RKO (cell line): ENCODE measurements around the gene KCNJ3.

Experiments used
- DNase-seq: peaks from one replicate; pipeline ENCODE4 v3.0.0-alpha.2; 2016; ENCODE audit warnings: low spot score

KCNJ3 gene

GRCh38 chr2:154707994-154708575 is 9.6 kb downstream of the KCNJ3 start:
- DNase-seq, result no peak

GRCh38 chr2:154709215-154709614 is 10.7 kb downstream of the KCNJ3 start:
- DNase-seq, result no peak

GRCh38 chr2:154710078-154710477 is 11.6 kb downstream of the KCNJ3 start:
- DNase-seq, result no peak

- DNase-seq, result no peak
Measured at GRCh38 chr2:154710685-154711084, 12.2 kb downstream of the KCNJ3 start.

- no peak for DNase-seq
Measured at GRCh38 chr2:154713675-154714074, 15.2 kb downstream of the KCNJ3 start.

GRCh38 chr2:154720651-154721050 is 22.2 kb downstream of the KCNJ3 start:
- peak; percentile 18 for DNase-seq

GRCh38 chr2:154724194-154724797 is 25.8 kb downstream of the KCNJ3 start:
- DNase-seq, result no peak

- no peak for DNase-seq
Measured at GRCh38 chr2:154740361-154740760, 41.9 kb downstream of the KCNJ3 start.

GRCh38 chr2:154758871-154759270 is 60.4 kb downstream of the KCNJ3 start:
- no peak for DNase-seq

- no peak for DNase-seq
Measured at GRCh38 chr2:154762638-154763037, 64.1 kb downstream of the KCNJ3 start.

GRCh38 chr2:154771664-154772284 is 73.3 kb downstream of the KCNJ3 start:
- DNase-seq, result no peak

- no peak for DNase-seq
Measured at GRCh38 chr2:154776825-154777224, 78.3 kb downstream of the KCNJ3 start.

- no peak for DNase-seq
Measured at GRCh38 chr2:154794406-154794805, 95.9 kb downstream of the KCNJ3 start.

GRCh38 chr2:154795651-154796050 is 97.2 kb downstream of the KCNJ3 start:
- DNase-seq, result no peak

GRCh38 chr2:154804451-154804850 is 106.0 kb downstream of the KCNJ3 start:
- DNase-seq, result no peak

GRCh38 chr2:154813636-154814035 is 115.1 kb downstream of the KCNJ3 start:
- DNase-seq, result no peak

GRCh38 chr2:154814856-154815255 is 116.4 kb downstream of the KCNJ3 start:
- no peak for DNase-seq

- DNase-seq, result no peak
Measured at GRCh38 chr2:154825358-154825757, 126.9 kb downstream of the KCNJ3 start.

GRCh38 chr2:154826827-154827226 is 128.3 kb downstream of the KCNJ3 start:
- DNase-seq, result no peak

GRCh38 chr2:154827286-154827685 is 128.8 kb downstream of the KCNJ3 start:
- DNase-seq, result no peak

- no peak for DNase-seq
Measured at GRCh38 chr2:154832711-154833110, 134.2 kb downstream of the KCNJ3 start.

- no peak for DNase-seq
Measured at GRCh38 chr2:154836632-154837031, 138.1 kb downstream of the KCNJ3 start.

GRCh38 chr2:154837035-154837434 is 138.5 kb downstream of the KCNJ3 start:
- DNase-seq, result no peak

GRCh38 chr2:154844513-154844912 is 146.0 kb downstream of the KCNJ3 start:
- no peak for DNase-seq
